ENCODE data around the gene LMCD1. TPM values are rescaled to one million over a fixed set of nuclear protein-coding genes. Genes with fewer than 3 reads are reported as not detected.

LMCD1 gene
- total RNA-seq, 3 donors from 2014 or later (not counting 1 experiment from before 2014, with no cell fraction given) = not detected

DNA sequence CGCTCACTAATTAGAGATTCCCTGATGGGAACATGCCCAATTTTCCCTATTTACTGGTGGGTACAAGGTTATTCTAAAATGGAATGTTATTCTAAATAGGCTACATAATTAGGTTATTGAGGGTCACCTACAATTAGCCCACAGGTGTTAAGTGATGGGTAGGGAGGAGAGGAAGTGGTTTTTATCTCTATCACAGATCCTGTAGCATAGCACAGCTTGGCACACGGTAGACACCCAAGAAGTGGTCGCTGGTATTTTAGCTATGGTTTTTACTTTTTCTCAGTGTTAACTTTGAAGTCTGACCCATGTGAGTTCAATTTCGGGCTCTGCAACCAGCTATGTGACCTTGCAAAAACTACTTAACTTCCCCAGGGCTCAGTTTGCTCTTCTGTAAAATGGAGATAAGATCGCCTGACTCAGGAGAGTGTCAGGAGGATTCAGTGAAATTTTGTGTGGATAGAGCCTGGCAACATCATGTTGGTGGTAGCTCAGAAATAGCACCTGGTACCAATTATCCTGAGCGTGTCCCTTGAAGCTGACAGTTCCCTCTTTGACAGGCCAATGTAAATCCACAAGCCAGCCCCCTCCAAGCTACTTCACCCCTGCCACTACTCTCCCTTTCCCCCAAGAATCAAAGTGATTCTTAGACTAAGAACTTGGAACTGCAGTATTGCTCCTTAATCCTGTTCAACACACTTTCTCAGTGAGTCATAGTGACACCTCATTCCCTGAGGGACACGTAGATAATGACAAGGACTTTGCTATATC lies 8.7 kb upstream of the LMCD1 start:
- intact Hi-C loops (cut with micrococcal nuclease) = no loop called here
- DNase-seq = no peak
- Histone ChIP-seq H3K4me1 (ENCODE audit: control insufficient read depth, insufficient read depth, low read length) (peaks cover 15% of the 10 kb centered on the region), H3K36me3 (ENCODE audit: control insufficient read depth, insufficient read depth, low read length) (no peaks in the 10 kb centered on the region), H3K9me3 (ENCODE audit: control insufficient read depth, insufficient read depth, low read length) (no peaks in the 10 kb centered on the region), H3K4me3 (ENCODE audit: low read length) (no peak overlapping the region), H3K27ac (ENCODE audit: low read length) (no peak overlapping the region), H3K27me3 (ENCODE audit: control insufficient read depth, insufficient read depth, low read length) (no peaks in the 10 kb centered on the region)
- 62% methylated on average over 7 of the region's 7 CpGs for WGBS (ENCODE audit: insufficient coverage)
- Mint-ChIP-seq H3K4me3 (no peak overlapping the region), H3K9me3 (no peaks in the 10 kb centered on the region), H3K36me3 (no peaks in the 10 kb centered on the region), H3K27ac (no peak overlapping the region), H3K27me3 (ENCODE audit: low read depth in 2 of 2) (peaks cover 0 to 5% of the 10 kb centered on the region in 2 donors), H3K4me1 (peaks cover 9 to 17% of the 10 kb centered on the region in 2 donors)
- no peak for TF ChIP-seq CTCF (IDR thresholded peaks at IDR 0.05)
- peak in 1 of 3 donors; percentile 34 for ATAC-seq

DNA sequence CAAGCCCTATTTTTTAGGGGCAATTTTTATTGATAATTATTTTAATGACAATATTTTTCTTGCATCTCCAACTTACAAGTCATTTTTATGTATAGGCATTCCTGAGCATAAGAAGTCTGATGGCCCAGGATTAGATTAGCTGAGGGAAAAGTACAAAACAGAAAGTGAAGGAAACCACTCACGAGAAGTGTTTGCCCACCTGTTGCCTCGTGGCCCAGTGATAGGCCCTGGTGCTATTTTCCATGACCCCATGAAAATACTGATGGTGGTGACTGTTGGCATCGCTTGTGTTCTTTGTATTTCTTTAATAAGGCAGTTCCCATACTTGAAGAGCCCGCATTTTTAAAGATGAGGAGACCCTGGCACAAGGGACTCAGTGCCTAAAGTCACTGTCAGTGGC lies 7.9 kb upstream of the LMCD1 start:
- H3K27me3 Mint-ChIP-seq (ENCODE audit: low read depth in 2 of 2) = peaks cover 0 to 5% of the 10 kb centered on the region in 2 donors
- Histone ChIP-seq H3K9me3 (ENCODE audit: control insufficient read depth, insufficient read depth, low read length) (no peaks in the 10 kb centered on the region), H3K4me3 (ENCODE audit: low read length) (no peak overlapping the region), H3K36me3 (ENCODE audit: control insufficient read depth, insufficient read depth, low read length) (no peaks in the 10 kb centered on the region), H3K4me1 (ENCODE audit: control insufficient read depth, insufficient read depth, low read length) (peaks cover 15% of the 10 kb centered on the region), H3K27ac (ENCODE audit: low read length) (no peak overlapping the region), H3K27me3 (ENCODE audit: control insufficient read depth, insufficient read depth, low read length) (no peaks in the 10 kb centered on the region)
- H3K27ac Mint-ChIP-seq = no peak overlapping the region
- H3K36me3 Mint-ChIP-seq = no peaks in the 10 kb centered on the region
- DNase-seq (no peak), ATAC-seq (no peak)
- peaks cover 9 to 17% of the 10 kb centered on the region in 2 donors for H3K4me1 Mint-ChIP-seq
- intact Hi-C loops (cut with micrococcal nuclease) = no loop called here
- no peaks in the 10 kb centered on the region for H3K9me3 Mint-ChIP-seq
- TF ChIP-seq CTCF (IDR thresholded peaks at IDR 0.05) = no peak
- H3K4me3 Mint-ChIP-seq = no peak overlapping the region
- 73% methylated on average over 4 of the region's 4 CpGs for WGBS (ENCODE audit: insufficient coverage)

GRCh38 chr3:8494327-8494726 lies 7.3 kb upstream of the LMCD1 start:
- intact Hi-C loops (cut with micrococcal nuclease) = no loop called here
- Mint-ChIP-seq H3K9me3 (no peaks in the 10 kb centered on the region), H3K4me3 (no peak overlapping the region), H3K4me1 (peaks cover 9 to 17% of the 10 kb centered on the region in 2 donors), H3K27me3 (ENCODE audit: low read depth in 2 of 2) (peaks cover 0 to 5% of the 10 kb centered on the region in 2 donors), H3K36me3 (no peaks in the 10 kb centered on the region), H3K27ac (no peak overlapping the region)
- Histone ChIP-seq H3K4me1 (ENCODE audit: control insufficient read depth, insufficient read depth, low read length) (peaks cover 15% of the 10 kb centered on the region), H3K27me3 (ENCODE audit: control insufficient read depth, insufficient read depth, low read length) (no peaks in the 10 kb centered on the region), H3K27ac (ENCODE audit: low read length) (no peak overlapping the region), H3K36me3 (ENCODE audit: control insufficient read depth, insufficient read depth, low read length) (no peaks in the 10 kb centered on the region), H3K4me3 (ENCODE audit: low read length) (no peak overlapping the region), H3K9me3 (ENCODE audit: control insufficient read depth, insufficient read depth, low read length) (no peaks in the 10 kb centered on the region)
- no peak for ATAC-seq
- WGBS (ENCODE audit: insufficient coverage) = 95% methylated on average over 8 of the region's 8 CpGs
- no peak for TF ChIP-seq CTCF (IDR thresholded peaks at IDR 0.05)
- no peak for DNase-seq

DNA sequence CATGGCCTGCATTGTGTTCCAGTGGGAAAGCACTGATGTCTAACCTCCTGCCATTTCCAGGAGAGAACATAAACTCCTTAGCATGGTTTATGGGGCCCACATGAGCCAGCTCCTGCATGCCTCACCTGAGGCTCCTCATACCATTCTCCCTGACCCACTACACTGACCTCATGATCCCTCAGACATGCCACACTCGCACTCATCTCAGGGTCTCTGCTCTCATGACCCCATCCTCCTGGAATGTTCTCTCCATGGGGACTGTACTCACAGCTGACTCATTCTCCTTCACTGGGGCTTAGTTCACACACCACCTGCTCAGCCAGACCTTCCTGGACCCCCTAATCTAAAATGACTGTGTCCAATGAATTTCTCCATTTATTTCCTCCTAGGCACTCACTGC lies 4.0 kb upstream of the LMCD1 start:
- 94% methylated on average over 1 of the region's 1 CpG for WGBS (ENCODE audit: insufficient coverage)
- peaks cover 14 to 18% of the 10 kb centered on the region in 2 donors for H3K4me1 Mint-ChIP-seq
- ATAC-seq = no peak
- no peaks in the 10 kb centered on the region for H3K9me3 ChIP-seq (ENCODE audit: control insufficient read depth, insufficient read depth, low read length)
- no peak overlapping the region for H3K27ac Mint-ChIP-seq
- H3K36me3 ChIP-seq (ENCODE audit: control insufficient read depth, insufficient read depth, low read length) = no peaks in the 10 kb centered on the region
- H3K4me1 ChIP-seq (ENCODE audit: control insufficient read depth, insufficient read depth, low read length) = peaks cover 15% of the 10 kb centered on the region
- no peak overlapping the region for H3K4me3 ChIP-seq (ENCODE audit: low read length)
- H3K36me3 Mint-ChIP-seq = no peaks in the 10 kb centered on the region
- H3K27me3 Mint-ChIP-seq (ENCODE audit: low read depth in 2 of 2) = peaks cover 0 to 3% of the 10 kb centered on the region in 2 donors
- H3K9me3 Mint-ChIP-seq = no peaks in the 10 kb centered on the region
- DNase-seq = no peak
- intact Hi-C loops (cut with micrococcal nuclease) = no loop called here
- H3K4me3 Mint-ChIP-seq = no peak overlapping the region
- H3K27me3 ChIP-seq (ENCODE audit: control insufficient read depth, insufficient read depth, low read length) = no peaks in the 10 kb centered on the region
- no peak for TF ChIP-seq CTCF (IDR thresholded peaks at IDR 0.05)
- no peak overlapping the region for H3K27ac ChIP-seq (ENCODE audit: low read length)
